Stimulated activated CD8-positive, alpha-beta memory T cell treated with anti-CD3 and anti-CD28 coated beads, Interleukin-7, amount 100 ng/mL, for 4 hours (primary cell): ENCODE measurements around the gene KRTAP5-1.
"Not testable (repeated sequence)": the region's sequence is repeated elsewhere in the genome, so short reads cannot be mapped to it uniquely, and the experiment has no call there.

ENCODE experiments used
- DNase-seq, 2 donors: peaks; one replicate each; pipeline ENCODE4 v3.0.0-alpha.2; 2020; ENCODE audit warnings: low read depth in 2 of 2

The KRTAP5-1 gene

GRCh38 chr11:1584661-1585370, at the start of gene KRTAP5-1:
TSS of gene KRTAP5-1 (minus strand) at chr11:1585283. CDS start at chr11:1585249, 34 bp downstream.
- DNase-seq: not testable (repeated sequence)

- no peak for DNase-seq
Measured at GRCh38 chr11:1633864-1634263, 48.8 kb upstream of the KRTAP5-1 start.

- no peak for DNase-seq
Measured at GRCh38 chr11:1632053-1632714, 47.1 kb upstream of the KRTAP5-1 start.

GRCh38 chr11:1631066-1631568, 46.0 kb upstream of the KRTAP5-1 start:
- DNase-seq: no peak

- DNase-seq: no peak
Measured at GRCh38 chr11:1630271-1630670, 45.2 kb upstream of the KRTAP5-1 start.

- DNase-seq: no peak
Measured at GRCh38 chr11:1629326-1630185, 44.5 kb upstream of the KRTAP5-1 start, which contains the start of gene KRTAP5-5. TSS of gene KRTAP5-5 (plus strand) at chr11:1629775. CDS start at chr11:1629841, 66 bp downstream.

GRCh38 chr11:1628506-1629325, 43.6 kb upstream of the KRTAP5-1 start:
- DNase-seq: peak; percentile 20 to 37

GRCh38 chr11:1625541-1625940, 40.5 kb upstream of the KRTAP5-1 start:
- no peak for DNase-seq

GRCh38 chr11:1624621-1625020, 39.5 kb upstream of the KRTAP5-1 start:
- no peak for DNase-seq

- no peak for DNase-seq
Measured at GRCh38 chr11:1623716-1624115, 38.6 kb upstream of the KRTAP5-1 start.

- no peak for DNase-seq
Measured at GRCh38 chr11:1622086-1622485, 37.0 kb upstream of the KRTAP5-1 start, which contains the start of gene KRTAP5-4. TSS of gene KRTAP5-4 (minus strand) at chr11:1622138. CDS start at chr11:1622093, 45 bp downstream.

GRCh38 chr11:1619449-1619848, 34.4 kb upstream of the KRTAP5-1 start:
- DNase-seq: no peak

- DNase-seq: no peak
Measured at GRCh38 chr11:1618231-1618630, 33.1 kb upstream of the KRTAP5-1 start.

- DNase-seq: no peak
Measured at GRCh38 chr11:1608363-1608762, 23.3 kb upstream of the KRTAP5-1 start, which contains the start of gene KRTAP5-3. TSS of gene KRTAP5-3 (minus strand) at chr11:1608463. CDS start at chr11:1608385, 78 bp downstream.

- not testable (repeated sequence) for DNase-seq
Measured at GRCh38 chr11:1607901-1608300, 22.8 kb upstream of the KRTAP5-1 start.

- DNase-seq: not testable (repeated sequence)
Measured at GRCh38 chr11:1607156-1607845, 22.2 kb upstream of the KRTAP5-1 start.

GRCh38 chr11:1605923-1606322, 20.8 kb upstream of the KRTAP5-1 start:
- DNase-seq: not testable (repeated sequence)

GRCh38 chr11:1604711-1605110, 19.6 kb upstream of the KRTAP5-1 start:
- DNase-seq: no peak

GRCh38 chr11:1604181-1604580, 19.1 kb upstream of the KRTAP5-1 start:
- DNase-seq: no peak

GRCh38 chr11:1603629-1604028, 18.5 kb upstream of the KRTAP5-1 start:
- no peak for DNase-seq
